ENCODE measurements around the gene C9orf153. TPM values are rescaled to one million over a fixed set of nuclear protein-coding genes. Genes with fewer than 3 reads are reported as not detected.
A peak's percentile ranks its signal among the peaks of the same experiment; 100 is the strongest.

C9orf153 gene
- total and polyA plus RNA-seq, 2 of the 13 experiments (the other 11 are each of a cell fraction or from before 2014, with no cell fraction given), result 0.17 to 0.44 TPM

GRCh38 chr9:86272221-86272620, 12.8 kb upstream of the C9orf153 start:
- Histone ChIP-seq H3K4me3 (replicated peaks in 1 of 3; ENCODE audit: insufficient read depth in 1 of 3, low read depth in 2 of 3, low read length in 3 of 3) (no peak overlapping the region), H3K4me1 (ENCODE audit: insufficient read depth, low read length) (peaks cover 11% of the 10 kb centered on the region), H3K79me2 (ENCODE audit: insufficient read depth, low read length) (peaks cover 28% of the 10 kb centered on the region), H3K27me3 (ENCODE audit: control insufficient read depth in 1 of 2, insufficient read depth in 2 of 2, low read length in 2 of 2) (no peaks in the 10 kb centered on the region), H3K9ac (ENCODE audit: insufficient read depth, low read depth, low read length) (no peak overlapping the region), H2AFZ (ENCODE audit: low read length) (no peak overlapping the region), H4K20me1 (ENCODE audit: insufficient read depth, low read length) (peaks cover 20% of the 10 kb centered on the region), H3K27ac (ENCODE audit: extremely low read length, insufficient read depth, low read length) (no peak overlapping the region), H3K9me3 (ENCODE audit: low read length) (no peaks in the 10 kb centered on the region), H3K4me2 (ENCODE audit: low read depth, low read length) (no peak overlapping the region), H3K36me3 (replicated peaks in 1 of 2; ENCODE audit: control insufficient read depth in 1 of 2, insufficient read depth in 2 of 2, low read length in 2 of 2) (peaks cover 6 to 28% of the 10 kb centered on the region in 2 experiments)
- WGBS (ENCODE audit: low lambda C conversion rate), result 97% methylated on average over 4 of the region's 4 CpGs
- no peak for DNase-seq (ENCODE audit: low spot score)
- intact Hi-C loops (cut with micrococcal nuclease; ENCODE audit: unreplicated experiment), result no loop called here
- TF ChIP-seq TFAP4 (IDR thresholded peaks at IDR 0.05; ENCODE audit: borderline replicate concordance, low read depth) (peak; percentile 17; the same call in 1 of the 2 replicates), HNF4A (CRISPR knock-in tag; IDR thresholded peaks at IDR 0.05) (0 out of 2 replicates have a peak, but pooled peaks have one; percentile 26), TSC22D2 (CRISPR knock-in tag; IDR thresholded peaks at IDR 0.05; ENCODE audit: borderline replicate concordance) (no peak)
- ChIA-PET CTCF (ENCODE audit: low intra/inter-chr PET ratio, low total read pairs) (no interaction called here), POLR2A (no interaction called here)
- no peak for ATAC-seq
- BruUV-seq (replicated peaks), result no TSS peak
- in situ Hi-C loops (cut with HindIII; ENCODE audit: extremely low pct_ligation_motif_present, low pct_unique_long_range_greater_than_20kb), result no loop called here
- peak; percentile 36 for FAIRE-seq

- CTCF ChIA-PET (ENCODE audit: low intra/inter-chr PET ratio, low total read pairs), result no interaction called here
- 97% methylated on average over 6 of the region's 6 CpGs for WGBS (ENCODE audit: low lambda C conversion rate)
- no peak for TF ChIP-seq PATZ1 (CRISPR knock-in tag; IDR thresholded peaks at IDR 0.05)
Observed at GRCh38 chr9:86263876-86264275, 4.4 kb upstream of the C9orf153 start.

More at GRCh38 chr9:86263876-86264275, 4.4 kb upstream of the C9orf153 start:
- Histone ChIP-seq H3K4me1 (ENCODE audit: insufficient read depth, low read length) (no peaks in the 10 kb centered on the region), H3K27ac (ENCODE audit: extremely low read length, insufficient read depth, low read length) (no peak overlapping the region), H2AFZ (ENCODE audit: low read length) (no peak overlapping the region), H3K79me2 (ENCODE audit: insufficient read depth, low read length) (peaks cover 4% of the 10 kb centered on the region), H3K4me3 (replicated peaks in 1 of 3; ENCODE audit: insufficient read depth in 1 of 3, low read depth in 2 of 3, low read length in 3 of 3) (no peak overlapping the region), H3K36me3 (replicated peaks in 1 of 2; ENCODE audit: control insufficient read depth in 1 of 2, insufficient read depth in 2 of 2, low read length in 2 of 2) (peaks cover 12 to 25% of the 10 kb centered on the region in 2 experiments), H3K27me3 (ENCODE audit: control insufficient read depth in 1 of 2, insufficient read depth in 2 of 2, low read length in 2 of 2) (no peaks in the 10 kb centered on the region), H4K20me1 (ENCODE audit: insufficient read depth, low read length) (no peaks in the 10 kb centered on the region), H3K9ac (ENCODE audit: insufficient read depth, low read depth, low read length) (no peak overlapping the region), H3K4me2 (ENCODE audit: low read depth, low read length) (no peak overlapping the region), H3K9me3 (ENCODE audit: low read length) (no peaks in the 10 kb centered on the region)
- BruUV-seq (replicated peaks), result no TSS peak
- DNase-seq (ENCODE audit: low spot score) (no peak), ATAC-seq (no peak), FAIRE-seq (no peak)
- POLR2A ChIA-PET, result no interaction called here
- in situ Hi-C loops (cut with HindIII; ENCODE audit: extremely low pct_ligation_motif_present, low pct_unique_long_range_greater_than_20kb), result no loop called here
- intact Hi-C loops (cut with micrococcal nuclease; ENCODE audit: unreplicated experiment), result no loop called here
